Measurements from ENCODE around the gene PLEKHA7. TPM values are rescaled to one million over a fixed set of nuclear protein-coding genes. Genes with fewer than 3 reads are reported as not detected.

Gene PLEKHA7
- total RNA-seq, 1 experiment from 2014 or later: 13.0 TPM

DNA sequence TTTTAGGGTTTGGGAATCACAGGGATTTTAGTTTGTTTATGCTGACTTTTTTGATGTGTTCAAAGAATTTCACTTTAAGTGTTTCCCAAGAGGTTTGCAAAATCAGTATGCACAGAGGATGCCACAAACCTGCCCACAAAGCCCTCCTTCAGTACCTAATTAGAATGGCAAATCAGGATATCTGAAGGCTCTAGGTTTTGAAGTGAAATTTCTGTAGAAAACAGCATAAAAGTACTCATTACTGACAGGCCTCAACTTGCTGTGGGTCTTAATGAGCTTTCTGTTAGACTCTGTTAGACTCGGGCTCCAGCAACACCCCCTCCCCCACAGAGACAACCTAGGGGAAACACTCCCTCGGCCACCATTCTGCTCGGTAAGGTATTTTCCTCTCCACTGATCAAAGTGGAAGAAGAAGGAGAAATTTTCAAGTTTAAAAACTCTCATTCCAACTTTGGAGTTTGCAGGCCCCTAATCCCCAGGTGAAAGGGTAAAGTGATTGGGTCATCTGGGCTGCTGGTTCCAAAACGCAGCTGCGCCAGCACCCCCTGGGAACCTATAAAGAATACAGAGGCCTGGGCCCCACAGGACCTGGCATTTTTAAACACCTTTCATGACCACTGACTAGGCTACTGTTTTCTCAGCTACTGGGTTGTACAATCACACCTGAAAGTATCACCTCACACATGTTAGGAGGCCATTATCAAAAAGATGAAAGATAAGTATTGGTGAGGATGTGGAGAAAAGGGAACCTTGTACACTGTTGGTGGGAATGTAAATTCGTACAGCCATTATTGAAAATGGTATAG is 67.5 kb downstream of the PLEKHA7 start:
- ChIA-PET POLR2A (interaction anchor here (0.5 to 1.2 kb wide), 3 partner anchors 11 to 316 kb away, joined by 3 to 5 read pairs (median 3); no protein-coding TSS in a partner anchor), CTCF (interaction anchor here (0.6 to 2.9 kb wide), 7 partner anchors 12 to 126 kb away, joined by 3 to 36 read pairs (median 4); no protein-coding TSS in a partner anchor)
- H3K4me3 Mint-ChIP-seq: no peak overlapping the region
- H3K36me3 Mint-ChIP-seq: no peaks in the 10 kb centered on the region
- H3K4me1 Mint-ChIP-seq: peaks cover 22% of the 10 kb centered on the region
- H3K27me3 Mint-ChIP-seq (ENCODE audit: low read depth): no peaks in the 10 kb centered on the region
- peak; percentile 47 for ATAC-seq
- H3K27ac Mint-ChIP-seq: no peak overlapping the region
- H3K9me3 Mint-ChIP-seq: no peaks in the 10 kb centered on the region
- DNase-seq (ENCODE audit: low spot score): no peak
- TF ChIP-seq FOXP1 (CRISPR knock-in tag; IDR thresholded peaks at IDR 0.05; ENCODE audit: borderline replicate concordance): no peak
- no peak for TF ChIP-seq CREM (CRISPR knock-in tag; IDR thresholded peaks at IDR 0.05)
- TF ChIP-seq, protein P1, sequence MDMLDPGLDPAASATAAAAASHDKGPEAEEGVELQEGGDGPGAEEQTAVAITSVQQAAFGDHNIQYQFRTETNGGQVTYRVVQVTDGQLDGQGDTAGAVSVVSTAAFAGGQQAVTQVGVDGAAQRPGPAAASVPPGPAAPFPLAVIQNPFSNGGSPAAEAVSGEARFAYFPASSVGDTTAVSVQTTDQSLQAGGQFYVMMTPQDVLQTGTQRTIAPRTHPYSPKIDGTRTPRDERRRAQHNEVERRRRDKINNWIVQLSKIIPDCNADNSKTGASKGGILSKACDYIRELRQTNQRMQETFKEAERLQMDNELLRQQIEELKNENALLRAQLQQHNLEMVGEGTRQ (CRISPR knock-in tag; IDR thresholded peaks at IDR 0.05): no peak
- TF ChIP-seq TEAD4 (CRISPR knock-in tag; IDR thresholded peaks at IDR 0.05): no peak
- TF ChIP-seq, protein P2, sequence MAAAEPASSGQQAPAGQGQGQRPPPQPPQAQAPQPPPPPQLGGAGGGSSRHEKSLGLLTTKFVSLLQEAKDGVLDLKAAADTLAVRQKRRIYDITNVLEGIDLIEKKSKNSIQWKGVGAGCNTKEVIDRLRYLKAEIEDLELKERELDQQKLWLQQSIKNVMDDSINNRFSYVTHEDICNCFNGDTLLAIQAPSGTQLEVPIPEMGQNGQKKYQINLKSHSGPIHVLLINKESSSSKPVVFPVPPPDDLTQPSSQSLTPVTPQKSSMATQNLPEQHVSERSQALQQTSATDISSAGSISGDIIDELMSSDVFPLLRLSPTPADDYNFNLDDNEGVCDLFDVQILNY (CRISPR knock-in tag; IDR thresholded peaks at IDR 0.05): no peak
- TF ChIP-seq, protein P3, sequence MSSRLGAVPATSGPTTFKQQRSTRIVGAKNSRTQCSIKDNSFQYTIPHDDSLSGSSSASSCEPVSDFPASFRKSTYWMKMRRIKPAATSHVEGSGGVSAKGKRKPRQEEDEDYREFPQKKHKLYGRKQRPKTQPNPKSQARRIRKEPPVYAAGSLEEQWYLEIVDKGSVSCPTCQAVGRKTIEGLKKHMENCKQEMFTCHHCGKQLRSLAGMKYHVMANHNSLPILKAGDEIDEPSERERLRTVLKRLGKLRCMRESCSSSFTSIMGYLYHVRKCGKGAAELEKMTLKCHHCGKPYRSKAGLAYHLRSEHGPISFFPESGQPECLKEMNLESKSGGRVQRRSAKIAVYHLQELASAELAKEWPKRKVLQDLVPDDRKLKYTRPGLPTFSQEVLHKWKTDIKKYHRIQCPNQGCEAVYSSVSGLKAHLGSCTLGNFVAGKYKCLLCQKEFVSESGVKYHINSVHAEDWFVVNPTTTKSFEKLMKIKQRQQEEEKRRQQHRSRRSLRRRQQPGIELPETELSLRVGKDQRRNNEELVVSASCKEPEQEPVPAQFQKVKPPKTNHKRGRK (CRISPR knock-in tag; IDR thresholded peaks at IDR 0.05; ENCODE audit: borderline replicate concordance): no peak
- TF ChIP-seq, protein P4, sequence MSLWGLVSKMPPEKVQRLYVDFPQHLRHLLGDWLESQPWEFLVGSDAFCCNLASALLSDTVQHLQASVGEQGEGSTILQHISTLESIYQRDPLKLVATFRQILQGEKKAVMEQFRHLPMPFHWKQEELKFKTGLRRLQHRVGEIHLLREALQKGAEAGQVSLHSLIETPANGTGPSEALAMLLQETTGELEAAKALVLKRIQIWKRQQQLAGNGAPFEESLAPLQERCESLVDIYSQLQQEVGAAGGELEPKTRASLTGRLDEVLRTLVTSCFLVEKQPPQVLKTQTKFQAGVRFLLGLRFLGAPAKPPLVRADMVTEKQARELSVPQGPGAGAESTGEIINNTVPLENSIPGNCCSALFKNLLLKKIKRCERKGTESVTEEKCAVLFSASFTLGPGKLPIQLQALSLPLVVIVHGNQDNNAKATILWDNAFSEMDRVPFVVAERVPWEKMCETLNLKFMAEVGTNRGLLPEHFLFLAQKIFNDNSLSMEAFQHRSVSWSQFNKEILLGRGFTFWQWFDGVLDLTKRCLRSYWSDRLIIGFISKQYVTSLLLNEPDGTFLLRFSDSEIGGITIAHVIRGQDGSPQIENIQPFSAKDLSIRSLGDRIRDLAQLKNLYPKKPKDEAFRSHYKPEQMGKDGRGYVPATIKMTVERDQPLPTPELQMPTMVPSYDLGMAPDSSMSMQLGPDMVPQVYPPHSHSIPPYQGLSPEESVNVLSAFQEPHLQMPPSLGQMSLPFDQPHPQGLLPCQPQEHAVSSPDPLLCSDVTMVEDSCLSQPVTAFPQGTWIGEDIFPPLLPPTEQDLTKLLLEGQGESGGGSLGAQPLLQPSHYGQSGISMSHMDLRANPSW (CRISPR knock-in tag; conservative IDR thresholded peaks at IDR 0.05; ENCODE audit: low read depth): no peak
- TF ChIP-seq ZNF263 (CRISPR knock-in tag; IDR thresholded peaks at IDR 0.05; ENCODE audit: low read depth): no peak
- TF ChIP-seq, protein P5, sequence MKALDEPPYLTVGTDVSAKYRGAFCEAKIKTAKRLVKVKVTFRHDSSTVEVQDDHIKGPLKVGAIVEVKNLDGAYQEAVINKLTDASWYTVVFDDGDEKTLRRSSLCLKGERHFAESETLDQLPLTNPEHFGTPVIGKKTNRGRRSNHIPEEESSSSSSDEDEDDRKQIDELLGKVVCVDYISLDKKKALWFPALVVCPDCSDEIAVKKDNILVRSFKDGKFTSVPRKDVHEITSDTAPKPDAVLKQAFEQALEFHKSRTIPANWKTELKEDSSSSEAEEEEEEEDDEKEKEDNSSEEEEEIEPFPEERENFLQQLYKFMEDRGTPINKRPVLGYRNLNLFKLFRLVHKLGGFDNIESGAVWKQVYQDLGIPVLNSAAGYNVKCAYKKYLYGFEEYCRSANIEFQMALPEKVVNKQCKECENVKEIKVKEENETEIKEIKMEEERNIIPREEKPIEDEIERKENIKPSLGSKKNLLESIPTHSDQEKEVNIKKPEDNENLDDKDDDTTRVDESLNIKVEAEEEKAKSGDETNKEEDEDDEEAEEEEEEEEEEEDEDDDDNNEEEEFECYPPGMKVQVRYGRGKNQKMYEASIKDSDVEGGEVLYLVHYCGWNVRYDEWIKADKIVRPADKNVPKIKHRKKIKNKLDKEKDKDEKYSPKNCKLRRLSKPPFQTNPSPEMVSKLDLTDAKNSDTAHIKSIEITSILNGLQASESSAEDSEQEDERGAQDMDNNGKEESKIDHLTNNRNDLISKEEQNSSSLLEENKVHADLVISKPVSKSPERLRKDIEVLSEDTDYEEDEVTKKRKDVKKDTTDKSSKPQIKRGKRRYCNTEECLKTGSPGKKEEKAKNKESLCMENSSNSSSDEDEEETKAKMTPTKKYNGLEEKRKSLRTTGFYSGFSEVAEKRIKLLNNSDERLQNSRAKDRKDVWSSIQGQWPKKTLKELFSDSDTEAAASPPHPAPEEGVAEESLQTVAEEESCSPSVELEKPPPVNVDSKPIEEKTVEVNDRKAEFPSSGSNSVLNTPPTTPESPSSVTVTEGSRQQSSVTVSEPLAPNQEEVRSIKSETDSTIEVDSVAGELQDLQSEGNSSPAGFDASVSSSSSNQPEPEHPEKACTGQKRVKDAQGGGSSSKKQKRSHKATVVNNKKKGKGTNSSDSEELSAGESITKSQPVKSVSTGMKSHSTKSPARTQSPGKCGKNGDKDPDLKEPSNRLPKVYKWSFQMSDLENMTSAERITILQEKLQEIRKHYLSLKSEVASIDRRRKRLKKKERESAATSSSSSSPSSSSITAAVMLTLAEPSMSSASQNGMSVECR (CRISPR knock-in tag; IDR thresholded peaks at IDR 0.05; ENCODE audit: borderline replicate concordance): no peak
- no peak for TF ChIP-seq NFYB (CRISPR knock-in tag; conservative IDR thresholded peaks at IDR 0.05; ENCODE audit: low read depth)
- TF ChIP-seq PRRX2 (CRISPR knock-in tag; IDR thresholded peaks at IDR 0.05): no peak
- TF ChIP-seq, protein P6, sequence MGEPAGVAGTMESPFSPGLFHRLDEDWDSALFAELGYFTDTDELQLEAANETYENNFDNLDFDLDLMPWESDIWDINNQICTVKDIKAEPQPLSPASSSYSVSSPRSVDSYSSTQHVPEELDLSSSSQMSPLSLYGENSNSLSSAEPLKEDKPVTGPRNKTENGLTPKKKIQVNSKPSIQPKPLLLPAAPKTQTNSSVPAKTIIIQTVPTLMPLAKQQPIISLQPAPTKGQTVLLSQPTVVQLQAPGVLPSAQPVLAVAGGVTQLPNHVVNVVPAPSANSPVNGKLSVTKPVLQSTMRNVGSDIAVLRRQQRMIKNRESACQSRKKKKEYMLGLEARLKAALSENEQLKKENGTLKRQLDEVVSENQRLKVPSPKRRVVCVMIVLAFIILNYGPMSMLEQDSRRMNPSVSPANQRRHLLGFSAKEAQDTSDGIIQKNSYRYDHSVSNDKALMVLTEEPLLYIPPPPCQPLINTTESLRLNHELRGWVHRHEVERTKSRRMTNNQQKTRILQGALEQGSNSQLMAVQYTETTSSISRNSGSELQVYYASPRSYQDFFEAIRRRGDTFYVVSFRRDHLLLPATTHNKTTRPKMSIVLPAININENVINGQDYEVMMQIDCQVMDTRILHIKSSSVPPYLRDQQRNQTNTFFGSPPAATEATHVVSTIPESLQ (CRISPR knock-in tag; IDR thresholded peaks at IDR 0.05): no peak
- no peak for TF ChIP-seq NR3C1 (CRISPR knock-in tag; conservative IDR thresholded peaks at IDR 0.05; ENCODE audit: low read depth)
- TF ChIP-seq GRHL2 (CRISPR knock-in tag; IDR thresholded peaks at IDR 0.05; ENCODE audit: insufficient replicate concordance, severe bottlenecking): no peak
- TF ChIP-seq, protein P7, sequence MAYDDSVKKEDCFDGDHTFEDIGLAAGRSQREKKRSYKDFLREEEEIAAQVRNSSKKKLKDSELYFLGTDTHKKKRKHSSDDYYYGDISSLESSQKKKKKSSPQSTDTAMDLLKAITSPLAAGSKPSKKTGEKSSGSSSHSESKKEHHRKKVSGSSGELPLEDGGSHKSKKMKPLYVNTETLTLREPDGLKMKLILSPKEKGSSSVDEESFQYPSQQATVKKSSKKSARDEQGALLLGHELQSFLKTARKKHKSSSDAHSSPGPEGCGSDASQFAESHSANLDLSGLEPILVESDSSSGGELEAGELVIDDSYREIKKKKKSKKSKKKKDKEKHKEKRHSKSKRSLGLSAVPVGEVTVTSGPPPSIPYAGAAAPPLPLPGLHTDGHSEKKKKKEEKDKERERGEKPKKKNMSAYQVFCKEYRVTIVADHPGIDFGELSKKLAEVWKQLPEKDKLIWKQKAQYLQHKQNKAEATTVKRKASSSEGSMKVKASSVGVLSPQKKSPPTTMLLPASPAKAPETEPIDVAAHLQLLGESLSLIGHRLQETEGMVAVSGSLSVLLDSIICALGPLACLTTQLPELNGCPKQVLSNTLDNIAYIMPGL (CRISPR knock-in tag; IDR thresholded peaks at IDR 0.05): no peak
- TF ChIP-seq, protein P8, sequence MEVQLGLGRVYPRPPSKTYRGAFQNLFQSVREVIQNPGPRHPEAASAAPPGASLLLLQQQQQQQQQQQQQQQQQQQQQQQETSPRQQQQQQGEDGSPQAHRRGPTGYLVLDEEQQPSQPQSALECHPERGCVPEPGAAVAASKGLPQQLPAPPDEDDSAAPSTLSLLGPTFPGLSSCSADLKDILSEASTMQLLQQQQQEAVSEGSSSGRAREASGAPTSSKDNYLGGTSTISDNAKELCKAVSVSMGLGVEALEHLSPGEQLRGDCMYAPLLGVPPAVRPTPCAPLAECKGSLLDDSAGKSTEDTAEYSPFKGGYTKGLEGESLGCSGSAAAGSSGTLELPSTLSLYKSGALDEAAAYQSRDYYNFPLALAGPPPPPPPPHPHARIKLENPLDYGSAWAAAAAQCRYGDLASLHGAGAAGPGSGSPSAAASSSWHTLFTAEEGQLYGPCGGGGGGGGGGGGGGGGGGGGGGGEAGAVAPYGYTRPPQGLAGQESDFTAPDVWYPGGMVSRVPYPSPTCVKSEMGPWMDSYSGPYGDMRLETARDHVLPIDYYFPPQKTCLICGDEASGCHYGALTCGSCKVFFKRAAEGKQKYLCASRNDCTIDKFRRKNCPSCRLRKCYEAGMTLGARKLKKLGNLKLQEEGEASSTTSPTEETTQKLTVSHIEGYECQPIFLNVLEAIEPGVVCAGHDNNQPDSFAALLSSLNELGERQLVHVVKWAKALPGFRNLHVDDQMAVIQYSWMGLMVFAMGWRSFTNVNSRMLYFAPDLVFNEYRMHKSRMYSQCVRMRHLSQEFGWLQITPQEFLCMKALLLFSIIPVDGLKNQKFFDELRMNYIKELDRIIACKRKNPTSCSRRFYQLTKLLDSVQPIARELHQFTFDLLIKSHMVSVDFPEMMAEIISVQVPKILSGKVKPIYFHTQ (CRISPR knock-in tag; IDR thresholded peaks at IDR 0.05): no peak

Measured in WTC11 (cell line).